Endodermal cell (in vitro differentiated cells): ENCODE data around the gene RUNX2. TPM values are rescaled to one million over a fixed set of nuclear protein-coding genes. Genes with fewer than 3 reads are reported as not detected.

Experiments used
- DNase-seq: peaks from one replicate; pipeline ENCODE4 v3.0.0-alpha.2; 2017
- H3K27ac ChIP-seq: 2 replicates; pipeline ENCODE4 v1.5.1; 2013; ENCODE audit warnings: mild to moderate bottlenecking, low read depth, low read length, moderate library complexity
- H3K27me3 ChIP-seq: 2 replicates; pipeline ENCODE4 v1.6.1; 2013; ENCODE audit warnings: mild to moderate bottlenecking, low read length, moderate library complexity; ENCODE audit not compliant: insufficient read depth, control insufficient read depth, poor library complexity, severe bottlenecking
- H3K36me3 ChIP-seq: 2 replicates; pipeline ENCODE4 v1.7.0; 2013; ENCODE audit warnings: mild to moderate bottlenecking, low read length, moderate library complexity; ENCODE audit not compliant: control insufficient read depth, insufficient read depth
- H3K4me1 ChIP-seq: one replicate; pipeline ENCODE4 v1.7.0; 2013; ENCODE audit warnings: low read length; ENCODE audit not compliant: control insufficient read depth, insufficient read depth
- H3K4me3 ChIP-seq: 2 replicates; pipeline ENCODE4 v1.5.1; 2013; ENCODE audit warnings: mild to moderate bottlenecking, low read length, moderate library complexity
- H3K9ac ChIP-seq: 2 replicates; pipeline ENCODE4 v1.6.1; 2013; ENCODE audit warnings: mild to moderate bottlenecking, low read length, moderate library complexity; ENCODE audit not compliant: poor library complexity, severe bottlenecking; ENCODE audit errors: extremely low read depth
- H3K9me3 ChIP-seq: 2 replicates; pipeline ENCODE4 v1.6.1; 2013; ENCODE audit warnings: mild to moderate bottlenecking, low read length, moderate library complexity; ENCODE audit not compliant: control insufficient read depth
- H3K27ac Mint-ChIP-seq: 2 replicates; pipeline ENCODE4 v1.8.0; 2020; ENCODE audit warnings: mixed read lengths
- H3K27me3 Mint-ChIP-seq: 2 replicates; pipeline ENCODE4 v1.8.0; 2021; ENCODE audit warnings: mild to moderate bottlenecking, mixed read lengths; ENCODE audit not compliant: insufficient read depth
- H3K36me3 Mint-ChIP-seq: 2 replicates; pipeline ENCODE4 v1.8.0; 2020; ENCODE audit warnings: low read depth, mixed read lengths
- H3K4me1 Mint-ChIP-seq: 2 replicates; pipeline ENCODE4 v1.8.0; 2020; ENCODE audit warnings: mixed read lengths
- H3K4me3 Mint-ChIP-seq: 2 replicates; pipeline ENCODE4 v1.8.0; 2020; ENCODE audit warnings: mild to moderate bottlenecking, moderate library complexity, mixed read lengths
- H3K9me3 Mint-ChIP-seq: 2 replicates; pipeline ENCODE4 v1.8.0; 2020; ENCODE audit warnings: mild to moderate bottlenecking, mixed read lengths
- WGBS, 2 experiments: methylation state at CpG; one replicate each; pipeline versions ENCODE4 v1.1.5 to v1.1.7; 2013; ENCODE audit warnings: missing lambda C conversion rate in 2 of 2, mixed read lengths in 1 of 2; ENCODE audit not compliant: insufficient coverage in 1 of 2, insufficient read length in 1 of 2; 5-methylcytosine and 5-hydroxymethylcytosine counted together
- total RNA-seq, 2 donors: library from RNA; stranded (reverse); fragmentation: NEBNext Ultra II Directional in 1 of 2; extraction: Animal tissue kit (Norgen Biotek cat#: 25700) in 1 of 2; gene quantifications; 2 replicates in 1 of 2; 3 replicates in 1 of 2; pipeline ENCODE4 v1.2.1, GENCODE V29; 2021
- TF ChIP-seq, protein P1 (sequence below): fragments of 200-600 bp; sonication (generic); conservative IDR thresholded peaks from 2 replicates; pipeline ENCODE4 v1.5.0; 2021; ENCODE audit warnings: antibody characterized with exemption, mild to moderate bottlenecking

Gene RUNX2
- total RNA-seq, 2 donors from 2014 or later, result 0.18 to 0.26 TPM

DNA sequence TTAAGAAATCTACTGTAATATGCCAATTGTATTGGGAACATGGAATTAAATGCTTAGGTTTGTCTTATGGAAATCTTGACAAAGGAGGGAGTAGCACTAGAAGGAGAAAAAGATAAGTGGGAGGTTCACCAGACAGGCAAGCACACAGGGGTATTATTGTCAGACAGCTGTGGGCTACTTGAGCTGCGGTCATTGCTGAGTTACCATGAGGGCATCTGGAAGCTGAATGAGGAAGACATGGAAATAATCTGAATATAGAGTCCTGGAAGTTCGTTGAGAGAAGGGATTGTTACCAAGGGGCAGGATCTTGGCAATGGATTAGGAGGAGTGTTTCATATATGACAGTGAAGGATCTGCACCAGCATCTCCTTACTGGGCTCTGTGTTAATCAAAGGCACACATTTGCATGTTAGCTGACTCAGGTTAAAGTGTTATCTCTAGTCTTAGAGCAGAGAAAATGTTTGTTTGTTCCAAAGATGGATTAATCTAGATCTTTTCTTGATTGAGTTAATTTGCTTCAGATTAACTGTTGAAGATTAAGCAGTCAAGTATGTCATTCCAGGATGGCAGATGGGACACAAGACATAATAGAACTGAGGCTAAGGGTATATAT is 102.6 kb downstream of the RUNX2 start:
- DNase-seq, result no peak
- Histone ChIP-seq H3K9me3 (no peaks in the 10 kb centered on the region), H3K9ac (no peak overlapping the region), H3K4me1 (no peaks in the 10 kb centered on the region), H3K36me3 (no peaks in the 10 kb centered on the region), H3K4me3 (no peak overlapping the region), H3K27me3 (peaks cover 8% of the 10 kb centered on the region), H3K27ac (no peak overlapping the region)
- Mint-ChIP-seq H3K9me3 (no peaks in the 10 kb centered on the region), H3K27me3 (peaks cover 19% of the 10 kb centered on the region), H3K4me1 (no peaks in the 10 kb centered on the region), H3K27ac (no peak overlapping the region), H3K36me3 (no peaks in the 10 kb centered on the region), H3K4me3 (no peak overlapping the region)
- TF ChIP-seq, protein P1, sequence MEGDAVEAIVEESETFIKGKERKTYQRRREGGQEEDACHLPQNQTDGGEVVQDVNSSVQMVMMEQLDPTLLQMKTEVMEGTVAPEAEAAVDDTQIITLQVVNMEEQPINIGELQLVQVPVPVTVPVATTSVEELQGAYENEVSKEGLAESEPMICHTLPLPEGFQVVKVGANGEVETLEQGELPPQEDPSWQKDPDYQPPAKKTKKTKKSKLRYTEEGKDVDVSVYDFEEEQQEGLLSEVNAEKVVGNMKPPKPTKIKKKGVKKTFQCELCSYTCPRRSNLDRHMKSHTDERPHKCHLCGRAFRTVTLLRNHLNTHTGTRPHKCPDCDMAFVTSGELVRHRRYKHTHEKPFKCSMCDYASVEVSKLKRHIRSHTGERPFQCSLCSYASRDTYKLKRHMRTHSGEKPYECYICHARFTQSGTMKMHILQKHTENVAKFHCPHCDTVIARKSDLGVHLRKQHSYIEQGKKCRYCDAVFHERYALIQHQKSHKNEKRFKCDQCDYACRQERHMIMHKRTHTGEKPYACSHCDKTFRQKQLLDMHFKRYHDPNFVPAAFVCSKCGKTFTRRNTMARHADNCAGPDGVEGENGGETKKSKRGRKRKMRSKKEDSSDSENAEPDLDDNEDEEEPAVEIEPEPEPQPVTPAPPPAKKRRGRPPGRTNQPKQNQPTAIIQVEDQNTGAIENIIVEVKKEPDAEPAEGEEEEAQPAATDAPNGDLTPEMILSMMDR, result no peak
- WGBS, 2 experiments, result 69 to 85% methylated on average over 2 of the region's 2 CpGs

- 94 to 100% methylated on average over 7 to 10 of the region's 10 CpGs for WGBS, 2 experiments
- TF ChIP-seq, protein P1, result no peak
- Mint-ChIP-seq H3K4me1 (no peaks in the 10 kb centered on the region), H3K27ac (no peak overlapping the region), H3K4me3 (no peak overlapping the region), H3K36me3 (no peaks in the 10 kb centered on the region), H3K9me3 (no peaks in the 10 kb centered on the region), H3K27me3 (peaks cover 12% of the 10 kb centered on the region)
- Histone ChIP-seq H3K27me3 (peaks cover under 1% of the 10 kb centered on the region), H3K4me3 (no peak overlapping the region), H3K4me1 (no peaks in the 10 kb centered on the region), H3K9ac (no peak overlapping the region), H3K27ac (no peak overlapping the region), H3K9me3 (no peaks in the 10 kb centered on the region), H3K36me3 (no peaks in the 10 kb centered on the region)
- DNase-seq, result no peak
Measured at GRCh38 chr6:45431317-45432065, 103.4 kb downstream of the RUNX2 start.

- H3K27me3 ChIP-seq, result no peaks in the 10 kb centered on the region
- H3K4me3 ChIP-seq, result no peak overlapping the region
- Mint-ChIP-seq H3K4me3 (no peak overlapping the region), H3K27ac (no peak overlapping the region), H3K27me3 (peaks cover 8% of the 10 kb centered on the region), H3K4me1 (peaks cover 6% of the 10 kb centered on the region), H3K9me3 (no peaks in the 10 kb centered on the region), H3K36me3 (no peaks in the 10 kb centered on the region)
- H3K9me3 ChIP-seq, result no peaks in the 10 kb centered on the region
- no peaks in the 10 kb centered on the region for H3K36me3 ChIP-seq
- no peaks in the 10 kb centered on the region for H3K4me1 ChIP-seq
- H3K9ac ChIP-seq, result no peak overlapping the region
- TF ChIP-seq, protein P1, result no peak
- H3K27ac ChIP-seq, result no peak overlapping the region
- WGBS, 2 experiments, result 92% methylated on average over 2 of the region's 2 CpGs; no CpG with 5 or more reads in 1 of the 2 experiments
- DNase-seq, result no peak
Measured at GRCh38 chr6:45432977-45433376, 104.8 kb downstream of the RUNX2 start.
